Femur (tissue), 1 donor: ENCODE measurements around the gene MEIOC.
"Not testable (repeated sequence)": the region's sequence is repeated elsewhere in the genome, so short reads cannot be mapped to it uniquely, and the experiment has no call there.

ENCODE experiments used
- DNase-seq: peaks from one replicate; pipeline ENCODE4 v3.0.0-alpha.2; 2017

Gene MEIOC

GRCh38 chr17:44648963-44649362 is 7.3 kb upstream of the MEIOC start:
- no peak for DNase-seq

GRCh38 chr17:44651228-44651627 is 5.0 kb upstream of the MEIOC start:
- DNase-seq, result no peak

- no peak for DNase-seq
Observed at GRCh38 chr17:44652727-44653126, 3.5 kb upstream of the MEIOC start.

DNA sequence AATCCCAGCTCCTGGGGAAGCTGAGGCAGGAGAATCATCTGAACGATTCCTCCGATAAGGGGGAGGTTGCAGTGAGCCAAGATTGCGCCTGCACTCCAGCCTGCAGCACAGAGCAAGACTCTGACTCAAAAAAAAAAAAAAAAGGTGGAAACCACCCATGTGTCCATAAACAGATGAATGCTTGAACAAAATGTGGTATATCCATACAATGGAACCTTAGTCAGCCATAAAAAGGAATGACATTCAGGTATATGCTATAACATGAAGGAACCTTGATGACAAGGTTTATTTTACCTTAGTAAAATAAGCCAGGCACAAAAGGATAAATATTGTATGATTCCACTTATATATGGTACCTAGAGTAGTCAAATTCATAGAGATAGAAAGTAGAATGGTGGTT is 2.9 kb upstream of the MEIOC start:
- DNase-seq, result no peak

DNA sequence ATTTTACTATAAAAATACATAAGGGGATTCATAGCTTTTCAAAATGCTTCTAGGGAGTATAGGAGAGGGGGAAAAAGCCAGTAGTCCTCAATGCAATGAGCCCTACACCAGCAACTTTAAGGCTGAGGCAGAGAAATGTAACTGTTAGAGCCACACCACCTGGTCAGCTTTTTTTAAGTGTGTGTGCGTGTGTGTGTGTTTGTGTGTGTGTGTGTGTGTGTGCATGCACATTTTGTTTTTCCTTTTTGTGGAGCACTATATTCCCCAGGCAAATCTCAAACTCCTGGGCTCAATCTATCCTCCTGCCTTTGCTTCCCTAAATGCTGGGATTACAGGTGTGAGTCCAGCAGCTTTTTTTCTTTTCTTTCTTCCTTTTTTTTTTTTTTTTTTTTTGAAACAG is 2.3 kb upstream of the MEIOC start:
- no peak for DNase-seq

- no peak for DNase-seq
Observed at GRCh38 chr17:44661835-44662234, 5.6 kb downstream of the MEIOC start.

DNA sequence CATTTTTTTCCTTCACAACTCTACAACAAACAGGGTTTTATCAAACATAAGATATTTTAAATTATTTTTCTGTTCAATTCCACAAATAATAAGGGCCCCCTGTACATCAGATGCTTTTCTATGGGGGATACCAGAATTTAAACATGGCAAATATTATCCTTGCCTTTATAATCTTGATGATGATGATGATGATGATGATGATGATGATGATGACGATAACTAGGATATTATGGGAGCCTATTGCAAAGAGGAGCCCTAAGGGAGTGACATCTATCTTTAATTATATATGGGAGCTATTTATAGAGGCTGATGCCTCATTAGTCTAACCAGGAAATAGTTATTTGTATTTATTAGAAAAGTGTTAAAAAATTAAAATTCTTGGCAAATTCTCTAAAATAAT is 6.8 kb downstream of the MEIOC start:
- no peak for DNase-seq

GRCh38 chr17:44664867-44665266 is 8.6 kb downstream of the MEIOC start:
- no peak for DNase-seq

- no peak for DNase-seq
Observed at GRCh38 chr17:44666006-44666405, 9.7 kb downstream of the MEIOC start.

- no peak for DNase-seq
Observed at GRCh38 chr17:44672479-44673093, 16.3 kb downstream of the MEIOC start.

GRCh38 chr17:44673893-44674292 is 17.6 kb downstream of the MEIOC start:
- no peak for DNase-seq

GRCh38 chr17:44677136-44677535 is 20.9 kb downstream of the MEIOC start:
- no peak for DNase-seq

GRCh38 chr17:44683303-44683702 is 27.0 kb downstream of the MEIOC start:
- not testable (repeated sequence) for DNase-seq

DNA sequence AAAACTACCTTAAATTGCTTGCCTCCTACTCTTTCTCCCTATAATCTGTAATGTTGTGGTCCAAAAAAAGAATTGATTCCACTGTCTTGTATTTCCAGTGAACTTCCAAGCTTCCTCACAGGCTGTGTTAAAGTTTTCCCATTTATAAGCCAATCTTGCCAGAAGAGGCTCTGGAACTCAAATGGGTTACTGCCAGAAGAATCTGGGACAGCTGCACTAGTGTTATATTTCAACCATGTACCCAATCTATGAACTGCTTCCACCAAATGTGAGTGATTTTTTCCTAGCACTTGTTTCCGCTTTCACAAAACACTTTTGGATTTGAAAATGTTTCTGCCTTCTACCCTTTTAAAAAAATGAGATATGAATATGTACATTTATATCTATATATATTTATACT is 31.5 kb downstream of the MEIOC start:
- peak; percentile 29 for DNase-seq

- no peak for DNase-seq
Observed at GRCh38 chr17:44688200-44688599, 31.9 kb downstream of the MEIOC start.

GRCh38 chr17:44688675-44689476 is 32.6 kb downstream of the MEIOC start:
- peak; percentile 18 for DNase-seq

DNA sequence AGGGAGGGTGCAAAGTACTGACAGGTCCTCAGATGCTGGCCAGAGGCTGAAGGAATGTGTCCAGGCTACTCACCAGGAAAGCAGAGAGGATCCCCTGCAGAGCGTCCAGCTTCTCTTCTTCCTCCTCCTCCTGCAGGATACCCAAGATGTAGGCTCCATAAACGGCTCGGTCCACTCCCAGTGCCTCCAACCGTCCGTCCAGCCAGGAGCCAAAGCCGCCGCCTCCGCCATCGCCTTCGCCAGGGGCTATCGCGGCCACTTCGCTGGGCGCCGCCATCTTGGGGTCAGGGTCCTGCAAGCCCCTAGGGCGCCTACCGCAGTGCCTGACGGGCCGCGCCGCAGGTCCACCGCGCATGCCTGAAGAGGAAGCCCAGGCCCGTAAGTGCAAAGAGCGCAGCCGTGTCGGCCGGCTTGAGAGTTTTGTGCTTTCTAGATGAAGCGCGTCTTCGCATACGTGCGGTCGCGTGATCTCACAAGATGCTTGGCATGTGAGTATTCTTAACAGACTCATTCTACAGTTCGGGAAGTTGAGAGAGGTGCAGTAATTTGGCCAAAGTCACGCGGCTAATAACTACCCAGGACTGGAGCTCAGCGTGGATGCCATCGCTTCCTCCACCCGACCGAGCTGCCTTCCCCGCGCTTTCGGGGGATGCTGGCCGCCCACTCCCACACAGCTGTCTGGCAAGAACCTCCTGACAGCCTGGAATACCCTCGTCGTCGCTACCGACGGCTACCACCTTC is 33.4 kb downstream of the MEIOC start, which contains the start of gene CCDC43:
TSS of gene CCDC43 (minus strand) at position 300 of the 741 bp plus-strand sequence. CDS start at position 277, 23 bp downstream.
- peak; percentile 94 for DNase-seq

- DNase-seq, result peak; percentile 18
Observed at GRCh38 chr17:44690746-44691306, 34.6 kb downstream of the MEIOC start.

GRCh38 chr17:44693609-44694008 is 37.3 kb downstream of the MEIOC start:
- no peak for DNase-seq

DNA sequence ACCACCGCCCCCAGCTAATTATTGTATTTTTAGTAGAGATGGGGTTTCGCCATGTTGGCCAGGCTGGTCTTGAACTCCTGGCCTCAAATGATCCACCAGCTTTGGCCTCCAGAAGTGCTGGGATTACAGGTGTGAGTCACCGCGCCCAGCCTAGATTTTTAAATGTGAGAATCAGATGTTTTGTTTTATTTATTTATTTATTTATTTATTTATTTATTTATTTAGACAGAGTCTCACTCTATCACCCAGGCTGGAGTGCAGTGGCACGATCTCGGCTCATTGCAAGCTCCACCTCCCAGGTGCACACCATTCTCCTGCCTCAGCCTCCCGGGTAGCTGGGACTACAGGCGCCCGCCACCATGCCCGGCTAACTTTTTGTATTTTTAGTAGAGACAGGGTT is 44.0 kb downstream of the MEIOC start:
- DNase-seq, result not testable (repeated sequence)

DNA sequence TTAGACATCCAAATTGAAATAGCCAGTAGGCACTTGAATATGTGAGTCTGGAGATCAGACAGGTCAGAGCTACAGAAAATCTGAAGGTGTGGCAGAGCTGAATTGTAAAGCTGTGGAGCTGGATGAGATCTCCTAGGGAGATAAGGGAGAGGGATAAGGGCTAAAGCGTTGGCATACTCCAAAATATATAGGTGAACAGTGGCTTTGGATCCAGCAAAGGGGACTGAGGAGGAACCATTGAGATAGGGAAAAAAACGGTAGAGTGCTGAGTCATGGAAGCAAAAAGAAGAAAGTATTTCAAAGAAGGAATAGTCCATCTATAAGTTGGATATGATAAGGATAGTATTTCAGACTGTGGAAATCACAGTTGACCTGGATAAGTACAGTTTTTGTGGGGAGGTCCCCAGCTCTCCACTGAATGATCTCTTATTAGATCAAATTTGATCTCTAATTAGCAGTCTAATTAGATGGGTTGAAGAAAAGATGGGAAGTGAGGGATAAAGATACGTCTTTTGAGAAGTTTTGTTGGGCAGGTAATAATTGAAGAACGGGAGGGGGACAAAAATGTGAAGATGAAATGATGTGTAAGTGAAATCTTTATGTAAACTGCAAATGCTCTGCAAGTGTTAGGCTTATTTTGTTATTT is 51.6 kb downstream of the MEIOC start:
- DNase-seq, result no peak

GRCh38 chr17:44708401-44709263 is 52.4 kb downstream of the MEIOC start, which contains the start of gene DBF4B:
TSS of gene DBF4B (plus strand) at chr17:44708665. CDS start at chr17:44708821, 156 bp downstream.
- peak; percentile 91 for DNase-seq
